HepG2 (cell line): ENCODE data around the gene HCK. TPM values are rescaled to one million over a fixed set of nuclear protein-coding genes. Genes with fewer than 3 reads are reported as not detected.

Experiments
- ARNT2 ChIP-seq: sonication (generic); formaldehyde crosslinking; IDR thresholded peaks from 2 replicates; pipeline ENCODE4 v1.8.0; 2022; ENCODE audit warnings: mild to moderate bottlenecking, low read depth, missing genetic modification reagents, moderate library complexity
- ELF1 ChIP-seq: sonication (generic); formaldehyde crosslinking; IDR thresholded peaks from 2 replicates; pipeline ENCODE4 v1.4.0; 2020; ENCODE audit warnings: missing genetic modification reagents
- KAT8 ChIP-seq: IDR thresholded peaks from 2 replicates; pipeline ENCODE4 v1.6.1; 2016; ENCODE audit warnings: missing genetic modification reagents, missing compliant biosample characterization
- KLF12 ChIP-seq: sonication (generic); formaldehyde crosslinking; IDR thresholded peaks from 2 replicates; pipeline ENCODE4 v1.4.0; 2020; ENCODE audit warnings: missing genetic modification reagents, borderline replicate concordance
- MEF2D ChIP-seq: sonication (generic); formaldehyde crosslinking; IDR thresholded peaks from 2 replicates; pipeline ENCODE4 v1.5.1; 2020; ENCODE audit warnings: mild to moderate bottlenecking, missing genetic modification reagents
- RORA ChIP-seq: sonication (generic); formaldehyde crosslinking; IDR thresholded peaks from 2 replicates; pipeline ENCODE4 v1.5.0; 2020; ENCODE audit warnings: mild to moderate bottlenecking, missing genetic modification reagents, moderate library complexity
- SAP130 ChIP-seq: IDR thresholded peaks from 2 replicates; pipeline ENCODE4 v1.6.1; 2016; ENCODE audit warnings: low read depth
- SOX5 ChIP-seq: IDR thresholded peaks from 2 replicates; pipeline ENCODE4 v1.6.1; 2016; ENCODE audit warnings: borderline replicate concordance
- TEAD2 ChIP-seq: sonication (generic); formaldehyde crosslinking; IDR thresholded peaks from 2 replicates; pipeline ENCODE4 v1.9.0; 2021; ENCODE audit warnings: missing genetic modification reagents
- ZNF572 ChIP-seq: sonication (generic); formaldehyde crosslinking; IDR thresholded peaks from 2 replicates; pipeline ENCODE4 v1.5.1; 2020; ENCODE audit warnings: mild to moderate bottlenecking, missing genetic modification reagents
- ZNF605 ChIP-seq: sonication (generic); formaldehyde crosslinking; IDR thresholded peaks from 2 replicates; pipeline ENCODE4 v1.8.0; 2022; ENCODE audit warnings: mild to moderate bottlenecking, missing genetic modification reagents
- ZNF776 ChIP-seq: sonication (generic); formaldehyde crosslinking; IDR thresholded peaks from 2 replicates; pipeline ENCODE4 v1.4.0; 2020; ENCODE audit warnings: mild to moderate bottlenecking, missing genetic modification reagents
- polyA plus RNA-seq, 8 experiments: library from polyadenylated mRNA; depleted of rRNA in 3 of 8; stranded (reverse) in 7 of 8; unstranded in 1 of 8; fragments of >200 nt; fragmentation: Illumina TruSeq in 4 of 8; extraction: Trizol in 4 of 8; gene quantifications; 2 replicates each; pipeline versions ENCODE4 v1.2.1 to v1.2.3, GENCODE V29; 2011 to 2016; ENCODE audit warnings: low read depth in 4 of 8, missing spikeins in 1 of 8, mixed read lengths in 1 of 8; ENCODE audit not compliant: insufficient read depth in 1 of 8
- total RNA-seq, 5 experiments: library from RNA; depleted of rRNA; stranded (reverse); fragments of >200 nt; fragmentation: Illumina TruSeq; extraction: Trizol; gene quantifications; 2 replicates each; pipeline ENCODE4 v1.2.3, GENCODE V29; 2016; ENCODE audit warnings: low read depth in 1 of 5
- TF ChIP-seq, protein P1 (sequence below): sonication (generic); formaldehyde crosslinking; IDR thresholded peaks from 2 replicates; pipeline ENCODE4 v1.9.0; 2022; ENCODE audit warnings: low read depth, missing genetic modification reagents
- TF ChIP-seq, protein P2 (sequence below): sonication (generic); formaldehyde crosslinking; IDR thresholded peaks from 2 replicates; pipeline ENCODE4 v1.4.0; 2020; ENCODE audit warnings: missing genetic modification reagents, borderline replicate concordance
- TF ChIP-seq, protein P3 (sequence below): IDR thresholded peaks from 2 replicates; pipeline ENCODE4 v1.6.1; 2012; ENCODE audit warnings: low read length, improper control_type of control experiment
- TF ChIP-seq, protein P4 (sequence below): sonication (generic); formaldehyde crosslinking; IDR thresholded peaks from 2 replicates; pipeline ENCODE4 v1.4.0; 2020; ENCODE audit warnings: missing genetic modification reagents, borderline replicate concordance

Gene HCK
- total and polyA plus RNA-seq, 2 of the 13 experiments (the other 11 are each of a cell fraction or from before 2014, with no cell fraction given) = 0.04 TPM; not detected in 1

DNA sequence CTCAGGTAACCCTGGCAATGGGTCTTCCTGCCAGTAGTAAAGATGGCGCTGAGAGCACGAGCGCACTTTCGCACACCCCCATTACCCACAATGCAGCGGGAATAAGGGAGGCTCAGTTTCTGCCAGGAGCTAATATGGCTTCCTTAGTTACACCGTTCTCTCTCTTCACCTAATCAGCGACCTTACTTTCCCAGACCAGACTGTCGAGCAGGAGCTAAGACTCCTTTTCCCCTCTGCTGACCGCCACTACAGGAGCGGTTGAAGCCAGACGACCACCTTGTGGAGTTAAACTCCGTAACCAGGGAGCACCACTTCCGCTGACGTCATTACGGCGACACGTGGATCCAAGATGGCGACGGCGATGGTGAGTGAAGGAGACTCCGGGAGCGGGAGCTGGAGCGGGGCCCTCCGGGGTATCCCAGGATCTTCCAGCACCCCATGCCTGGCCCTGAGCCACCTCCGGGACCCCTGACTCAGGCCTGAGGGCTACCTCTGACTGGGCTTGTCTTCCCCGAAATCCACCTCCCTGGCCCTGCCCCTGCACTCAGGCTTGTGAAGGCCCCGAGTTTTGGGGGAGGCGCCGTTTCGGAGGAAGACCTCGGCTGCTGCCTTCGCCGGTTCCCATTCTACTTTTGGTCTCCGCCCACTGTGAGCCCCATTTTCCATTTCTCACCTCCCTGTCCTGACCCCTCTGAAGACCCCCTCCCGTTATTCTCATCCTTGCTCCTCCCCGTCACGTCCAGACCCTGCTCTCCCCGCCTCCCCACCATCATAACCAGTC is 57.5 kb downstream of the HCK start, which contains the start of gene TM9SF4 (continued):
- TF ChIP-seq, protein P1, sequence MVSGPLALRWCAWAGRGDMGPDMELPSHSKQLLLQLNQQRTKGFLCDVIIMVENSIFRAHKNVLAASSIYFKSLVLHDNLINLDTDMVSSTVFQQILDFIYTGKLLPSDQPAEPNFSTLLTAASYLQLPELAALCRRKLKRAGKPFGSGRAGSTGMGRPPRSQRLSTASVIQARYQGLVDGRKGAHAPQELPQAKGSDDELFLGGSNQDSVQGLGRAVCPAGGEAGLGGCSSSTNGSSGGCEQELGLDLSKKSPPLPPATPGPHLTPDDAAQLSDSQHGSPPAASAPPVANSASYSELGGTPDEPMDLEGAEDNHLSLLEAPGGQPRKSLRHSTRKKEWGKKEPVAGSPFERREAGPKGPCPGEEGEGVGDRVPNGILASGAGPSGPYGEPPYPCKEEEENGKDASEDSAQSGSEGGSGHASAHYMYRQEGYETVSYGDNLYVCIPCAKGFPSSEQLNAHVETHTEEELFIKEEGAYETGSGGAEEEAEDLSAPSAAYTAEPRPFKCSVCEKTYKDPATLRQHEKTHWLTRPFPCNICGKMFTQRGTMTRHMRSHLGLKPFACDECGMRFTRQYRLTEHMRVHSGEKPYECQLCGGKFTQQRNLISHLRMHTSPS (CRISPR knock-in tag) = no peak; the same call in none of the 2 replicates
- TF ChIP-seq ZNF605 (CRISPR knock-in tag) = peak; percentile 99
- peak; percentile 97 for TF ChIP-seq KLF12
- TF ChIP-seq, protein P2, sequence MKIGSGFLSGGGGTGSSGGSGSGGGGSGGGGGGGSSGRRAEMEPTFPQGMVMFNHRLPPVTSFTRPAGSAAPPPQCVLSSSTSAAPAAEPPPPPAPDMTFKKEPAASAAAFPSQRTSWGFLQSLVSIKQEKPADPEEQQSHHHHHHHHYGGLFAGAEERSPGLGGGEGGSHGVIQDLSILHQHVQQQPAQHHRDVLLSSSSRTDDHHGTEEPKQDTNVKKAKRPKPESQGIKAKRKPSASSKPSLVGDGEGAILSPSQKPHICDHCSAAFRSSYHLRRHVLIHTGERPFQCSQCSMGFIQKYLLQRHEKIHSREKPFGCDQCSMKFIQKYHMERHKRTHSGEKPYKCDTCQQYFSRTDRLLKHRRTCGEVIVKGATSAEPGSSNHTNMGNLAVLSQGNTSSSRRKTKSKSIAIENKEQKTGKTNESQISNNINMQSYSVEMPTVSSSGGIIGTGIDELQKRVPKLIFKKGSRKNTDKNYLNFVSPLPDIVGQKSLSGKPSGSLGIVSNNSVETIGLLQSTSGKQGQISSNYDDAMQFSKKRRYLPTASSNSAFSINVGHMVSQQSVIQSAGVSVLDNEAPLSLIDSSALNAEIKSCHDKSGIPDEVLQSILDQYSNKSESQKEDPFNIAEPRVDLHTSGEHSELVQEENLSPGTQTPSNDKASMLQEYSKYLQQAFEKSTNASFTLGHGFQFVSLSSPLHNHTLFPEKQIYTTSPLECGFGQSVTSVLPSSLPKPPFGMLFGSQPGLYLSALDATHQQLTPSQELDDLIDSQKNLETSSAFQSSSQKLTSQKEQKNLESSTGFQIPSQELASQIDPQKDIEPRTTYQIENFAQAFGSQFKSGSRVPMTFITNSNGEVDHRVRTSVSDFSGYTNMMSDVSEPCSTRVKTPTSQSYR = peak; percentile 81
- peak; percentile 98 for TF ChIP-seq ELF1 (CRISPR knock-in tag)
- TF ChIP-seq, protein P3, sequence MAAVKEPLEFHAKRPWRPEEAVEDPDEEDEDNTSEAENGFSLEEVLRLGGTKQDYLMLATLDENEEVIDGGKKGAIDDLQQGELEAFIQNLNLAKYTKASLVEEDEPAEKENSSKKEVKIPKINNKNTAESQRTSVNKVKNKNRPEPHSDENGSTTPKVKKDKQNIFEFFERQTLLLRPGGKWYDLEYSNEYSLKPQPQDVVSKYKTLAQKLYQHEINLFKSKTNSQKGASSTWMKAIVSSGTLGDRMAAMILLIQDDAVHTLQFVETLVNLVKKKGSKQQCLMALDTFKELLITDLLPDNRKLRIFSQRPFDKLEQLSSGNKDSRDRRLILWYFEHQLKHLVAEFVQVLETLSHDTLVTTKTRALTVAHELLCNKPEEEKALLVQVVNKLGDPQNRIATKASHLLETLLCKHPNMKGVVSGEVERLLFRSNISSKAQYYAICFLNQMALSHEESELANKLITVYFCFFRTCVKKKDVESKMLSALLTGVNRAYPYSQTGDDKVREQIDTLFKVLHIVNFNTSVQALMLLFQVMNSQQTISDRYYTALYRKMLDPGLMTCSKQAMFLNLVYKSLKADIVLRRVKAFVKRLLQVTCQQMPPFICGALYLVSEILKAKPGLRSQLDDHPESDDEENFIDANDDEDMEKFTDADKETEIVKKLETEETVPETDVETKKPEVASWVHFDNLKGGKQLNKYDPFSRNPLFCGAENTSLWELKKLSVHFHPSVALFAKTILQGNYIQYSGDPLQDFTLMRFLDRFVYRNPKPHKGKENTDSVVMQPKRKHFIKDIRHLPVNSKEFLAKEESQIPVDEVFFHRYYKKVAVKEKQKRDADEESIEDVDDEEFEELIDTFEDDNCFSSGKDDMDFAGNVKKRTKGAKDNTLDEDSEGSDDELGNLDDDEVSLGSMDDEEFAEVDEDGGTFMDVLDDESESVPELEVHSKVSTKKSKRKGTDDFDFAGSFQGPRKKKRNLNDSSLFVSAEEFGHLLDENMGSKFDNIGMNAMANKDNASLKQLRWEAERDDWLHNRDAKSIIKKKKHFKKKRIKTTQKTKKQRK = no peak
- peak; percentile 96; the same call in 1 of the 2 replicates for TF ChIP-seq ZNF572 (CRISPR knock-in tag)
- TF ChIP-seq KAT8 (CRISPR knock-in tag) = peak; percentile 98
- TF ChIP-seq ZNF776 (CRISPR knock-in tag) = peak; percentile 72
- TF ChIP-seq SOX5 (CRISPR knock-in tag) = peak; percentile 31
- TF ChIP-seq TEAD2 (CRISPR knock-in tag) = peak; percentile 43
- TF ChIP-seq ARNT2 (CRISPR knock-in tag) = peak; percentile 82
- TF ChIP-seq RORA (CRISPR knock-in tag) = no peak
- TF ChIP-seq, protein P4, sequence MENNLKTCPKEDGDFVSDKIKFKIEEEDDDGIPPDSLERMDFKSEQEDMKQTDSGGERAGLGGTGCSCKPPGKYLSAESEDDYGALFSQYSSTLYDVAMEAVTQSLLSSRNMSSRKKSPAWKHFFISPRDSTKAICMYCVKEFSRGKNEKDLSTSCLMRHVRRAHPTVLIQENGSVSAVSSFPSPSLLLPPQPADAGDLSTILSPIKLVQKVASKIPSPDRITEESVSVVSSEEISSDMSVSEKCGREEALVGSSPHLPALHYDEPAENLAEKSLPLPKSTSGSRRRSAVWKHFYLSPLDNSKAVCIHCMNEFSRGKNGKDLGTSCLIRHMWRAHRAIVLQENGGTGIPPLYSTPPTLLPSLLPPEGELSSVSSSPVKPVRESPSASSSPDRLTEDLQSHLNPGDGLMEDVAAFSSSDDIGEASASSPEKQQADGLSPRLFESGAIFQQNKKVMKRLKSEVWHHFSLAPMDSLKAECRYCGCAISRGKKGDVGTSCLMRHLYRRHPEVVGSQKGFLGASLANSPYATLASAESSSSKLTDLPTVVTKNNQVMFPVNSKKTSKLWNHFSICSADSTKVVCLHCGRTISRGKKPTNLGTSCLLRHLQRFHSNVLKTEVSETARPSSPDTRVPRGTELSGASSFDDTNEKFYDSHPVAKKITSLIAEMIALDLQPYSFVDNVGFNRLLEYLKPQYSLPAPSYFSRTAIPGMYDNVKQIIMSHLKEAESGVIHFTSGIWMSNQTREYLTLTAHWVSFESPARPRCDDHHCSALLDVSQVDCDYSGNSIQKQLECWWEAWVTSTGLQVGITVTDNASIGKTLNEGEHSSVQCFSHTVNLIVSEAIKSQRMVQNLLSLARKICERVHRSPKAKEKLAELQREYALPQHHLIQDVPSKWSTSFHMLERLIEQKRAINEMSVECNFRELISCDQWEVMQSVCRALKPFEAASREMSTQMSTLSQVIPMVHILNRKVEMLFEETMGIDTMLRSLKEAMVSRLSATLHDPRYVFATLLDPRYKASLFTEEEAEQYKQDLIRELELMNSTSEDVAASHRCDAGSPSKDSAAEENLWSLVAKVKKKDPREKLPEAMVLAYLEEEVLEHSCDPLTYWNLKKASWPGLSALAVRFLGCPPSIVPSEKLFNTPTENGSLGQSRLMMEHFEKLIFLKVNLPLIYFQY (CRISPR knock-in tag) = no peak; the same call in 1 of the 2 replicates
- TF ChIP-seq SAP130 = peak; percentile 94
- peak; percentile 90 for TF ChIP-seq MEF2D
